CD1c-positive myeloid dendritic cell (primary cell): ENCODE data around the gene AGAP1.
A peak's percentile ranks its signal among the peaks of the same experiment; 100 is the strongest.

Experiments
- DNase-seq: peaks from one replicate; pipeline ENCODE4 v3.0.0-alpha.2; 2016; ENCODE audit errors: extremely low spot score

The AGAP1 gene

GRCh38 chr2:235609321-235609720 lies 115.5 kb downstream of the AGAP1 start:
- DNase-seq: no peak

DNA sequence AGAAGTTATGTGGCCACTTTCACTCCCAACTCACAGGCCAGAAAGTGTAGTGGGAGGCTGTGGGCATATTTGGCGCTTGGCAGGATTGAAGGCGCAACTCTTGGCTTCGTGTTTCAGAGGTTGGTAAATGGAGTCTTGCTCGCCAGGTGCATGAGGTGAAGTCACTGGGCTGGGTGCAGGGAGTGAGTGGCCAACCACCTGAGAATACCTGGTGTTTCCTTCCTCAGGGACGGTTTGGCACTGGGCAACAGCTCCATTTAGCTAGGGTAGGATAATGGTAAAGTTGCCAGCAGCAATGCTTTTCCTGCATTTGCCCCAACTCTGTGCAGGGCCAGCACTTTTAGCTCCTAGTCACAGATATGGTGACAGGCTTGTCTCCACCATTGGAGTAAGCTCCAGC lies 115.9 kb downstream of the AGAP1 start:
- no peak for DNase-seq

DNA sequence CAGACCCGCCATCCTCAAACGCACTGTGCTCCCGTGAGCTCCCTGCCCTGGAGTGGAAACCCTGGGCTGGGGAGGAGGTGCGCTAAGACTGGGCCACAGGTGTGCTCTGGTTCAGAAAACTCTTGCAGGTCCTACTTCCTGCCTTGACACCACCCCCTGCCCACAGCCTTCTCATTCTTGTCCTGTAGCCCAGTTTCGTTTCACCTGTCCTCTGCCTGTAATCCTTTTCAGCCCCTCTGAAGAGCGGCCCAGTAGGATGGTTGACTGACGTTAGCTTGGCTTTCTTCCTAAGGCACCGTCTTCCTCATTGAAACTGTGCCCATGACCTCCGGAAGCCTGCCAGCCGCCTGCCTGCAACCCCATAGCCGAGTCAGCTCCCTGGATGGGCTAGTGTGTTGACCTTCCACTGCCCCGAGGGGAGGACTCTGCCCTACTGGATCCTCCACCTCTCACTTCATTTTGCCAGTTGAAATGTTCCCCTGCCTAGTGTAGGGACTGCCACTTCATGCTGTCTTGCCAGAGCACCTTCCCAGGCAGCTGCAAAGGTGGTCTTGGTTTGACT lies 116.9 kb downstream of the AGAP1 start:
- DNase-seq: no peak

- no peak for DNase-seq
These were observed 117.5 kb downstream of the AGAP1 start for GRCh38 chr2:235611349-235611748.

DNA sequence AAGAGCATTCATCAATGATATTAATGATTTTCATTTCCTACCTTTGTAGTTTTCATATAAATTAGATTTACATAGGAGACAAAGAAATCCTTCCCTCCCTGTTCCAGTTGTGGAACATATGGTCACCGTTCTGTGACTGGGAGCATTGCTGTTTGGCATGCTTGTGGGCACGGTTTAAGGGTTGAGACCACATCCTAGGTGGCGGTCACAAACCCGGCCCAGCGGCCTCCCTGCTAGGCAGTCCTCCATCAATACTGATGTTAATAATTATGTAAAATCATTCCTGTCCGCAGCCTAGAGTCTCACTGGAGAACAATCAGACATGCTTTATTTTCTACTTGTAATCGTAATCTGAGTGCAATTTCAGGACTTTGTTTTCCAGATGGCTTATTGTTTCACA lies 117.9 kb downstream of the AGAP1 start:
- DNase-seq: no peak

DNA sequence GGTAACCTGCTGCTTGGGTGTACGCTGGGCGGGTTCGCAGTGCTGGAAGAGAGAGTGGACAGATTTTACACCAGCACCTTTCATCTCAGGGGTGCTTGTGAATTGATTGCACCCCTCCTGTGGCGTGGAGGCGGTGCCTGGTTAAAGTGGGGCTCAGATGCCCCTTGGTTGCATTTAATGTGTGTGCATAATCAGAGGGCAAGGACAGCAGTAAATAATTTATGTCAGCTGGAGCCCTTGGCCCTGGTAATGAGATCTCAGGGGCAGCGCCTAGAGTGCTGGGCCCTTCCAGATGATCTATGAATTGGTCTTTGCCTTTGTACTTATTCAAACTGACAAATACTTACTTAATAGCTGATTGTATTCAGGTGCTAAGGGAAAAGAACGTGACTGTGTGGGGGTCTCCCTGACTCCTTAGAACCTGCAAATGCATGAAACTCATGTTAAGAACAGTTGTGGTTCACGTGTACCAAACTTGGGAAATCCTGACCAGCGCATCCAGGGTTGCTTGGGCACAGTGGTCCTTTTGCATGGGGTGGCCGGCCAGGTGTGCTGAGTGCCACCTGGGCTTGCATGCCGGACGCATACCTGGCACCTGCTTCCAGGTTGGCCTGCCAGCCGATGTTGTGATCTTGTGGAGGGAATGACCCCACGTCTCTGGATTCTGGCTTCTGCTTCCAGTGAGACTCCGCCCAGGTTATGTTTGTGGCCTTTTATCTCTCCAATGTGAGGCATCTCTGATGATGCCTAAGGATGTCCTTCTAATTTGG lies 118.5 kb downstream of the AGAP1 start:
- DNase-seq: no peak

DNA sequence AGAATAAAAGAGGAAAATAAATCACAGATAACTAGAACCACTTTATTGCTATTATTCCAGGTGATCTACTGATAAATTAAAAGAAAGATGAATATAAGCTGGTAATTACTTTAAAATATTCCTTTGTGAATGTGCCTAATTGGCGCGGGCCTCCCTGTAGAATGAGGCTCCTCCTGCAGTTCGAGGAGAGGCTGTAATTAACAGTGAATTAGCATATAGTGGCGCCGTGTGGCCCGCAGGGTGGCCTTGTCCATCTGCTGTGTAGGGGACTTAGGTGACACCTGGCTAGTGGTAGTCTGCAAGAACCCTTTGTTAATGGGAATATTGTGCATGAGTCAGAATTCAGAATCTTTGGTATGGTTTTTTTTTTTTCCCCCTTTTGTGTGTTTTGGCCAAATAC lies 119.8 kb downstream of the AGAP1 start:
- no peak for DNase-seq

DNA sequence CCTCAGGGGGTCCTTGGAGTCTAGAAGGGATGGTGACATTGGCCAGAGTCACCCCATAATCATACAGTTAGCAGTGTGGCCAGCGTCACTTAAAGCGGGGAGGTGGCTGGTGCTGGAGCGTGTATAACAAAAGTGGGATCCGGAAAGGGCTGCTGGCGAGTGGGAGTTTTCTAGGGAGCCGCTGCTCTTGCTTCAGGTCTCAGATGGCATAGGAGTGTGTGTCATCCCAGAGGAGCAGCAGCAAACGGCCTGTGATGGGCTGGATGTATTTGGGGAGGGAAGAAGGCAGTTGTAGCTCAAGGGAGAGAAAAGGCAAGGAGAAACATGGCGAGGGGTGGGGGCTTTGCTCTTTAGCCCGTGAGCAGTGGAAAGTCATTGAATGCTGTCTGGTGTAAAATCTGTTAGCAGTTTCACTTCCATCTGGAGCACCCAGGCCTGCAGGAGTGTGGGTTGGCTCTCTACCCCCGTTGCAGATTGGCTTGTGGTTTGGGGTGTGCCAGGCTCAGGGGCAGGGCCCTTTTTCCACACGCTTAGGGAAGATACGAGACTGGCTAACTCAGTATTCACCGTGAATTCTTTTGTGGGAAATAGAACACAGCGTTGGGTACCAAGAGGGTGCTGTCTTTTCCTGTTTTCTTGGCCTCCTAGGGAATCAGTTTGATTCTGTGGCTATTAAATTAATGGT lies 120.5 kb downstream of the AGAP1 start:
- DNase-seq: peak; percentile 66

DNA sequence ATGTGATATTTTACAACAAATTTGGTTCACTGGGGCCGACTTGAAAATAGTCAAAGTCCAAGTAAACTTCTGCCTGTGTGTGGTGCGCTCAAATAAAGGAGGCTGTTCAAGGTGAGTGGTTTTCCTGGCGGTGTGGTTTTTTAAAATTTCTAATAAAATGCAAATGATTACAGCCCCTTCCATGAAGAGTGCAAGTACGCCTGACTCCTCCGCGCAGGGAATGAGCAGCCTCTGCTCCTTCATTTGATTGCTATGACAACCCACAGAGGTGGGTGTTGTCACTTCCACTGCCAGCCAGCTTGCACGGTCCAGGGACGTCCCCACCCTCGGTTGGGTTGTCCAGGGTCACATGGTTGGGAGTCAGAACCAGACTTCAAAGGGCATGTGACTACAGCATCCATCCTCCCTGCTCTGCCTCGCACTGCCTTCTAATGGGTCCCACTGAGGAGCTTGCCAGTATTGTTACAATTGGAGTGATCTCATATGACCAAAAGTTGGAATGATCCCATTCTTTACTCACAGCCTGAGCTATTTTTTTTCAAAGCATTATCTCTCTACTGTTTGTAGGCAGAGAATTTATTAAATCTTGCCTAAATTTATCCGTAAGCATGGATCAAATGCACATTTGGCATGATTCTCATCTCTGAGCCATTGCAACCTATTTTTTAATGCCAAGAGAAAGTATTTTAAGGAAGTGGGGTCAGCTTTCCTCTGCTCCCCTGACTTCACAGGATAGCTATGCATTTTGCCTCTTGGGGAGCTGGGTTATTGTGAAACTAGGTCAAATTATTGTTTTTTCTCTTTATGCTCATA lies 121.3 kb downstream of the AGAP1 start:
- no peak for DNase-seq

DNA sequence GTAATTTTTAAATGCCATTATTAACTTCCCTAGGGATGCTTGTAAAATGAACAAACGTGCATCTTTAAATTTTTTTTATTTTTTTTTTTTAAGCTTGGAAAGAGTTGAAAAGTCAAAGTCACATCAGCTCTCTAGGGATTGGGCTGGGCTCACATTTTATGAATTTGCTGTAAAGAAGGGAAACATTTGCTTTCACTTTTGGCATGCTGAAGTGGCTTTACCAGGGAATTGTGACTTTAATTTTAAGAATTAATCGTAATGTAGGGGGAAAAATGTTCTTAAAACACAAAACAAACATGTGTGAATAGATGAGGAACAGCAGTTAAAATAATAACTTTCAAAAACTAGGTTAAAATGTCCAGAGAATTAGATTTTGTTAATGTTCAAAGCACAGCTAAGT lies 123.0 kb downstream of the AGAP1 start:
- DNase-seq: no peak

GRCh38 chr2:235618039-235618438 lies 124.2 kb downstream of the AGAP1 start:
- DNase-seq: no peak

- no peak for DNase-seq
These were observed 125.7 kb downstream of the AGAP1 start for GRCh38 chr2:235619544-235619943.

- DNase-seq: no peak
These were observed 127.9 kb downstream of the AGAP1 start for GRCh38 chr2:235621736-235622135.

- DNase-seq: no peak
These were observed 129.3 kb downstream of the AGAP1 start for GRCh38 chr2:235623111-235623510.

- no peak for DNase-seq
These were observed 129.9 kb downstream of the AGAP1 start for GRCh38 chr2:235623752-235624151.

- no peak for DNase-seq
These were observed 132.8 kb downstream of the AGAP1 start for GRCh38 chr2:235626658-235627057.

DNA sequence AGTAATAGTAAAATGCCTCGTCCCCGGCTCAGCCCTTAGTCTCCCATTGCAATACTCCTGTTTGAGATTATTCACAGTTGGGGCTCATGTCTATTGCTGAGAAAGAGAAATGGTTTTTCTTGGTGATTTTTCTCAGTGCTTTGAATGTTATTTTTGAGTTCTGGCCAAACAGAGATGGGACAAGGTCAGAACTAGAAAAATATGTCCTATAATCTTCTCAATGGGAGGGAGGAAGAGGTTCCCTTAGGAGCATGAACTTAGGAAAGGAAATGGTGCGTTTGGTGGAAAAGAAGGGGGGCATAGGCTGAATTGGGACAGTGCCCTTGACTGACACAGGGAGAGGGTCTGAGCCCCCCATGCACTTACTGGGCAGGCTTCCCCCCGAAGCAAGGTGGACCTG lies 133.8 kb downstream of the AGAP1 start:
- no peak for DNase-seq

DNA sequence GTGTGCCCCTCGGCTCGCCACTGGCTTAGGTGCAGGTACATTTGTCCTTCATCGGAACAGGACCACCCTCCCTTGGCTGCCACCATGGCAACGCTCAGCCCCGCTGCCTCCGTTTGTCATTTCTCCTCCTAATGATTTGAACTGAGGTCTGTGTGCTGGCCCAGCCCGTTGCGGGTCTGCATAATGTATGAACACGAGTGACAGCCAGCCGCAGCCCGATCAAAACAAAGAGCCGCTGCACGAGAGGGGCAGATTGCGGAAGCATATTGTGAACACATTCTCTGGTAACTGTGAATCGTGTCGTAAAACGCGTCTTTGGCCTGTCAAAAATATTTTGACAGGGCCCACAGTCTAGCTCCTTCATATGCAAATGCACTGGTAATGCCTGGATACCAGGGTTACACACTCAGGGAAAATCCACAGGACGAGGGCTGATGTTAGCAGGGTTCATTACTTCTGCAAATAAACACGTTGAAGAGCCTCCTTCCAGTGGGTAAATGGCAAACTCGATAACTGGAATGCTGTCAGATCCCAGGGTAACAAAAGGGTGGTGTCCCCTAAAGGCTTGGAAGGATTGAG lies 137.0 kb downstream of the AGAP1 start:
- DNase-seq: no peak

- no peak for DNase-seq
These were observed 140.8 kb downstream of the AGAP1 start for GRCh38 chr2:235634435-235635158.

GRCh38 chr2:235636546-235636945 lies 142.7 kb downstream of the AGAP1 start:
- no peak for DNase-seq

- DNase-seq: no peak
These were observed 144.1 kb downstream of the AGAP1 start for GRCh38 chr2:235637896-235638295.
